Body of pancreas (tissue), 4 donors: ENCODE results near the gene HAND1.

Source experiments
- POLR2A ChIP-seq, 3 donors: fragments of 450-650 bp; IDR thresholded peaks; one replicate each; pipeline ENCODE4 v1.6.1; 2016; ENCODE audit warnings: antibody characterized with exemption in 3 of 3, mild to moderate bottlenecking in 2 of 3
- TF ChIP-seq, protein P1 (sequence below), 7 experiments: fragments of 450-650 bp in 4 of 7; fragments of 200-600 bp in 3 of 7; sonication (generic) in 3 of 7; IDR thresholded peaks; one replicate each; pipeline ENCODE4 v1.5.1; 2016 to 2019; ENCODE audit warnings: antibody characterized with exemption in 7 of 7

DNA sequence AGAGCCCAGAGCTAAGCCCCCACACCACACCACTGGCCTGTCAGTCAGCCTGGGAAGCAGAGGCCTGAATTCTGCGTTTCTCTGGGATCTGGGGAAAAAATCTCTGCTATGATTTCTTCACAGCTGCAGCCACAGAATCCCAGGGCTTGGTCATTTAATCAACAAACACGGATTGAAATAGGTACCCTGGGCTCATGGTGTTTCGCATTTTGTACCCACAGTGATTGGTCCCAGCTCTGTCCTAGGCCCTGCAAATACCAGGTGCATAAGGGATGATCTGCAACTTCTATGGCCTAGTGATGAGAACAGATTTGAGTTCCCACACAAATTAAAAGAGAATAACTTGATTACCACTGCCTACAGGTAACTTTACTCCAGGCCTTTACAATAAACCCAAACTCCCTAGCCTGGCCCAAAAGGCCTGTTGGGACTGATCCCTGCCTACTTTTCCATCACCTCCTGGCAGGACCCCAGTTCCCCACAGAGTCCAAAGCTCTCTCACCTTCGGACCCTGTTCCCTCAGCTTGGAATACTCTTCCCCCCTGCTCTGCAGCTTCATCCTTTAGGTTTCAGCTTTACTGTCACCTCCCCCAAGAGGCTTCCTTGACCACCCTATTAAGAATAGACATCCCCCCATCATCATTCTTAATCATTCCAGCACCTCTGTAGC lies 46.9 kb downstream of the HAND1 start:
- TF ChIP-seq, protein P1, sequence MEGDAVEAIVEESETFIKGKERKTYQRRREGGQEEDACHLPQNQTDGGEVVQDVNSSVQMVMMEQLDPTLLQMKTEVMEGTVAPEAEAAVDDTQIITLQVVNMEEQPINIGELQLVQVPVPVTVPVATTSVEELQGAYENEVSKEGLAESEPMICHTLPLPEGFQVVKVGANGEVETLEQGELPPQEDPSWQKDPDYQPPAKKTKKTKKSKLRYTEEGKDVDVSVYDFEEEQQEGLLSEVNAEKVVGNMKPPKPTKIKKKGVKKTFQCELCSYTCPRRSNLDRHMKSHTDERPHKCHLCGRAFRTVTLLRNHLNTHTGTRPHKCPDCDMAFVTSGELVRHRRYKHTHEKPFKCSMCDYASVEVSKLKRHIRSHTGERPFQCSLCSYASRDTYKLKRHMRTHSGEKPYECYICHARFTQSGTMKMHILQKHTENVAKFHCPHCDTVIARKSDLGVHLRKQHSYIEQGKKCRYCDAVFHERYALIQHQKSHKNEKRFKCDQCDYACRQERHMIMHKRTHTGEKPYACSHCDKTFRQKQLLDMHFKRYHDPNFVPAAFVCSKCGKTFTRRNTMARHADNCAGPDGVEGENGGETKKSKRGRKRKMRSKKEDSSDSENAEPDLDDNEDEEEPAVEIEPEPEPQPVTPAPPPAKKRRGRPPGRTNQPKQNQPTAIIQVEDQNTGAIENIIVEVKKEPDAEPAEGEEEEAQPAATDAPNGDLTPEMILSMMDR (IDR thresholded peaks at IDR 0.05), result no peak
- no peak for TF ChIP-seq POLR2A (IDR thresholded peaks at IDR 0.05)
